HEK293T (cell line): Measurements from ENCODE around the gene TEAD1.

Experiments used
- FOXK2 ChIP-seq: fragments of 450-650 bp; IDR thresholded peaks from 2 replicates; pipeline ENCODE4 v1.6.1; 2016; ENCODE audit warnings: mild to moderate bottlenecking
- L3MBTL2 ChIP-seq: fragments of 450-650 bp; conservative IDR thresholded peaks from 2 replicates; pipeline ENCODE4 v1.6.1; 2016; ENCODE audit warnings: mild to moderate bottlenecking
- SUZ12 ChIP-seq: fragments of 450-650 bp; IDR thresholded peaks from 2 replicates; pipeline ENCODE4 v1.6.1; 2016; ENCODE audit warnings: mild to moderate bottlenecking
- ZNF384 ChIP-seq: fragments of 450-650 bp; IDR thresholded peaks from 2 replicates; pipeline ENCODE4 v1.6.1; 2016

DNA sequence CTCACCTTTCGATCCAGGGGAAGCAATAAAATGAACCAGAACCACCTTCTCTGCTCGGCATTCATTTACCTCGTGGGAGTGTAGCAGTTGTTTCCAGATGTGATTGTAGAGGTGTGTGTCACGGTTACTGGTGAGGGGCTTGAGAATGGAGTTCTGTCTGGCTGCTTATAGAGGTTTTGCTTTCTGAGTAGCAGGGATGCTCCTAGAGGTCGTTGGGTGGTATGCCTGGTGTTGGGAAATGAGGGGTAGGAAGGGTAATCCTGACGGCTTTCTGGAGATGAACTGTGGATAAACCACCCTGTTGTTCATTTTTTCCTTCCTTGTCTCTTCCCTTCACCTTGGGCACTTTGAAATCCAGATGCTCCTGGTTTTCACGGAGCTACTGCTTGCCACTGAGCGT is 8.1 kb downstream of the TEAD1 start:
- no peak for TF ChIP-seq FOXK2
- TF ChIP-seq L3MBTL2 = no peak
- TF ChIP-seq SUZ12 = no peak
- TF ChIP-seq ZNF384 = no peak
